ENCODE measurements around the gene GPHB5. TPM values are rescaled to one million over a fixed set of nuclear protein-coding genes. Genes with fewer than 3 reads are reported as not detected.

GPHB5 gene
- total RNA-seq, 1 experiment from 2014 or later, result not detected

DNA sequence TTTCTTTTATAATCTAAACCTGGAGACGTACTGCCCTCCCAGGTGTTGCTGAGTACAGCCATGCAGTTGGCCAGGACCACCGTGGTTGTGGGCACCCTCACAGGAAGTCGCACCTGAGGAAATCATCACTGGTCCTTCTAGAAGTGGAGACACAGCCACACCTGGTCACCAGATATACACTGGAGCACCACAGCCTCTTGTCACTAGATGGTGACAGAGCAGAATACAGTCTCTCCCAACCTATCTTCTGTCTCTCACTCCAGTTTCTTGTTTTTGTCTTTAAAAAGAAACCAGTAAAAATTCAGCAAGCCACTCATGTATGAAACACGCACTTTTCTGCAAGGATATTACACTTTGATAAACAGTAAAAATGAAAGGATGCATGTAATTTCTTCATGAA lies 43.1 kb upstream of the GPHB5 start:
- ChIA-PET POLR2A (ENCODE audit: unreplicated experiment) (no interaction called here), CTCF (no interaction called here)
- peak; percentile 12 for DNase-seq
- H3K79me2 ChIP-seq (ENCODE audit: low read length), result no peaks in the 10 kb centered on the region
- no peaks in the 10 kb centered on the region for H3K9me2 ChIP-seq (replicated peaks; ENCODE audit: low read length)
- H3F3A ChIP-seq (ENCODE audit: low read length, unreplicated experiment), result no peaks in the 10 kb centered on the region
- H3K27me3 ChIP-seq (ENCODE audit: low read length), result peaks cover 15% of the 10 kb centered on the region
- no peaks in the 10 kb centered on the region for H3K36me3 ChIP-seq (ENCODE audit: low read depth, low read length)
- no peak overlapping the region for H3K27ac ChIP-seq (ENCODE audit: low read length)
- no peak overlapping the region for H3K4me3 ChIP-seq (ENCODE audit: low read length)
- H3K9me3 ChIP-seq (ENCODE audit: low read length), result no peaks in the 10 kb centered on the region
- H3K9ac ChIP-seq (ENCODE audit: low read length), result no peak overlapping the region
- H2AFZ ChIP-seq (ENCODE audit: low read length), result no peak overlapping the region
- BruUV-seq (replicated peaks), result no TSS peak
- H3K4me1 ChIP-seq (ENCODE audit: insufficient read depth, low read length), result 0 out of 2 replicates have a peak, but pooled peaks cover 4% of the 10 kb centered on the region
- H3K4me2 ChIP-seq (ENCODE audit: low read length), result no peak overlapping the region
- TF ChIP-seq EZH2 (IDR thresholded peaks at IDR 0.05; ENCODE audit: low read length, unreplicated experiment) (no peak), EZH2phosphoT487 (IDR thresholded peaks at IDR 0.05; ENCODE audit: borderline replicate concordance, low read length) (no peak)
- TF ChIP-seq, protein P1, sequence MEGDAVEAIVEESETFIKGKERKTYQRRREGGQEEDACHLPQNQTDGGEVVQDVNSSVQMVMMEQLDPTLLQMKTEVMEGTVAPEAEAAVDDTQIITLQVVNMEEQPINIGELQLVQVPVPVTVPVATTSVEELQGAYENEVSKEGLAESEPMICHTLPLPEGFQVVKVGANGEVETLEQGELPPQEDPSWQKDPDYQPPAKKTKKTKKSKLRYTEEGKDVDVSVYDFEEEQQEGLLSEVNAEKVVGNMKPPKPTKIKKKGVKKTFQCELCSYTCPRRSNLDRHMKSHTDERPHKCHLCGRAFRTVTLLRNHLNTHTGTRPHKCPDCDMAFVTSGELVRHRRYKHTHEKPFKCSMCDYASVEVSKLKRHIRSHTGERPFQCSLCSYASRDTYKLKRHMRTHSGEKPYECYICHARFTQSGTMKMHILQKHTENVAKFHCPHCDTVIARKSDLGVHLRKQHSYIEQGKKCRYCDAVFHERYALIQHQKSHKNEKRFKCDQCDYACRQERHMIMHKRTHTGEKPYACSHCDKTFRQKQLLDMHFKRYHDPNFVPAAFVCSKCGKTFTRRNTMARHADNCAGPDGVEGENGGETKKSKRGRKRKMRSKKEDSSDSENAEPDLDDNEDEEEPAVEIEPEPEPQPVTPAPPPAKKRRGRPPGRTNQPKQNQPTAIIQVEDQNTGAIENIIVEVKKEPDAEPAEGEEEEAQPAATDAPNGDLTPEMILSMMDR (conservative IDR thresholded peaks at IDR 0.05; ENCODE audit: low read depth, low read length), result peak; percentile 45
- H4K20me1 ChIP-seq (ENCODE audit: low read length), result no peaks in the 10 kb centered on the region
- intact Hi-C loops (cut with micrococcal nuclease), result loop anchor here (5.0 kb wide), 1 partner anchor 1199 kb away; no protein-coding TSS in a partner anchor
- ATAC-seq, result peak; percentile 78

DNA sequence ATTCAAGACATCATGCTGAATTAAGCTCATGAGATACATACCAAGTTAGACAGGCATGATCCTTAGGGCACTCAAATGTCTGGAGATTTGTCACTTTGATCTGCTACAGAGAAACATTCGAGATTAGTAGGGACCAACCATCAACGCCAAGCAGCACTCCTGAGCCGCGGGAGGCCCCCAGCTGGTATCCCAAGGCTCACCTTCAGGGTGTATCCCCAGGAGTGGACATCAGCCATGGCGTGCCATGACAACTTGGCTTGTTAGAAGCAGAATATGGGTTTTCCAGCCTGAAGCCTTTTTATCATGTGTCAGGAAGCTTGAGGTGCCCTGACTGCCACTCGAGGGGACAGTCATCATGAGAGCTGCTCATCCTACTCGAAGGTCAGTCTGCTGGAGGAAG lies 39.1 kb upstream of the GPHB5 start:
- Histone ChIP-seq H4K20me1 (ENCODE audit: low read length) (no peaks in the 10 kb centered on the region), H3K4me1 (ENCODE audit: insufficient read depth, low read length) (0 out of 2 replicates have a peak, but pooled peaks cover 4% of the 10 kb centered on the region), H3K36me3 (ENCODE audit: low read depth, low read length) (no peaks in the 10 kb centered on the region), H3K79me2 (ENCODE audit: low read length) (no peaks in the 10 kb centered on the region), H3K27me3 (ENCODE audit: low read length) (peaks cover 23% of the 10 kb centered on the region), H3K4me3 (ENCODE audit: low read length) (no peak overlapping the region), H3K9me2 (replicated peaks; ENCODE audit: low read length) (no peaks in the 10 kb centered on the region), H3K4me2 (ENCODE audit: low read length) (no peak overlapping the region), H3K9ac (ENCODE audit: low read length) (no peak overlapping the region), H3K27ac (ENCODE audit: low read length) (no peak overlapping the region), H2AFZ (ENCODE audit: low read length) (no peak overlapping the region), H3F3A (ENCODE audit: low read length, unreplicated experiment) (no peaks in the 10 kb centered on the region), H3K9me3 (ENCODE audit: low read length) (no peaks in the 10 kb centered on the region)
- intact Hi-C loops (cut with micrococcal nuclease), result no loop called here
- DNase-seq (no peak), ATAC-seq (no peak)
- ChIA-PET CTCF (no interaction called here), POLR2A (ENCODE audit: unreplicated experiment) (no interaction called here)
- no TSS peak for BruUV-seq (replicated peaks)
- TF ChIP-seq, protein P1 (conservative IDR thresholded peaks at IDR 0.05; ENCODE audit: low read depth, low read length), result no peak
- TF ChIP-seq EZH2 (IDR thresholded peaks at IDR 0.05; ENCODE audit: low read length, unreplicated experiment) (no peak), EZH2phosphoT487 (IDR thresholded peaks at IDR 0.05; ENCODE audit: borderline replicate concordance, low read length) (no peak)

DNA sequence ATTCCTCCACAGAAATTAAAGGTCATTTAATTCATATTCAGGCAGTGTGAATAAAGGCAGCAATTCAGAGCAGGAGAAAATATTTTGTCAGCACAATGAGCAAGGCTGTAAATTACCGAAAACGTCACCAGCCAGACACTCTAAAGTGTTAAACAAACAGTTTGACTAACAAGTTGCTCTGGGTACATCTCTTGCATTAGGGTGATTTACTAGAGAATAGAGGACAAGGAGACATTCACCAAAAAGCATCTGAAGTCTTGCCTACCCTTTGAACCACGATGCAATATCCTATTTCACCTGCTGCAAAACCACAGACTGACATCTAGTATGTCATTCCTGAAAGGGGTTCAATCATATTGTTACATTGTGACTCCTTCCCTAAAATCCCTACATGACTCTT lies 27.1 kb upstream of the GPHB5 start:
- DNase-seq (no peak), ATAC-seq (no peak)
- intact Hi-C loops (cut with micrococcal nuclease), result no loop called here
- Histone ChIP-seq H3K4me3 (ENCODE audit: low read length) (no peak overlapping the region), H3K9me2 (replicated peaks; ENCODE audit: low read length) (no peaks in the 10 kb centered on the region), H3K36me3 (ENCODE audit: low read depth, low read length) (no peaks in the 10 kb centered on the region), H3K4me2 (ENCODE audit: low read length) (no peak overlapping the region), H3K9ac (ENCODE audit: low read length) (no peak overlapping the region), H3K27me3 (ENCODE audit: low read length) (peaks cover 15% of the 10 kb centered on the region; the same call in 1 of the 2 replicates), H3K9me3 (ENCODE audit: low read length) (no peaks in the 10 kb centered on the region), H3F3A (ENCODE audit: low read length, unreplicated experiment) (no peaks in the 10 kb centered on the region), H3K4me1 (ENCODE audit: insufficient read depth, low read length) (peaks cover 24% of the 10 kb centered on the region), H4K20me1 (ENCODE audit: low read length) (no peaks in the 10 kb centered on the region), H2AFZ (ENCODE audit: low read length) (no peak overlapping the region), H3K27ac (ENCODE audit: low read length) (no peak overlapping the region), H3K79me2 (ENCODE audit: low read length) (no peaks in the 10 kb centered on the region)
- ChIA-PET POLR2A (ENCODE audit: unreplicated experiment) (no interaction called here), CTCF (no interaction called here)
- BruUV-seq (replicated peaks), result no TSS peak
- TF ChIP-seq, protein P1 (conservative IDR thresholded peaks at IDR 0.05; ENCODE audit: low read depth, low read length), result no peak
- TF ChIP-seq EZH2phosphoT487 (IDR thresholded peaks at IDR 0.05; ENCODE audit: borderline replicate concordance, low read length) (no peak), EZH2 (IDR thresholded peaks at IDR 0.05; ENCODE audit: low read length, unreplicated experiment) (no peak)

All from PC-3 (cell line).